Uterus (tissue), 2 donors: Measurements from ENCODE around the gene HSPB7.

ENCODE experiments used
- CTCF ChIP-seq, 4 experiments: fragments of 200-600 bp in 2 of 4; fragments of 450-650 bp in 2 of 4; sonication (generic) in 2 of 4; IDR thresholded peaks; one replicate each; pipeline ENCODE4 v1.5.1; 2016 to 2019; ENCODE audit warnings: antibody characterized with exemption in 4 of 4, mild to moderate bottlenecking in 2 of 4, moderate library complexity in 1 of 4
- POLR2A ChIP-seq, 2 donors: fragments of 450-650 bp; IDR thresholded peaks; one replicate each; pipeline ENCODE4 v1.6.1; 2016; ENCODE audit warnings: antibody characterized with exemption in 2 of 2, mild to moderate bottlenecking in 1 of 2, moderate library complexity in 1 of 2

- TF ChIP-seq CTCF (IDR thresholded peaks at IDR 0.05) = no peak
- TF ChIP-seq POLR2A (IDR thresholded peaks at IDR 0.05) = no peak
Measured at GRCh38 chr1:16043950-16044349, 26.1 kb upstream of the HSPB7 start.
